Stimulated activated naive CD8-positive, alpha-beta T cell treated with anti-CD3 and anti-CD28 coated beads, Interleukin-15, Interleukin-2, amounts not matched to agents 100 U/mL and 50 U/mL, for 24 hours (primary cell): ENCODE data around the gene RNF14.

Experiments used
- ATAC-seq: fragments of 150-1000 bp; cut with Tn5 transposase; one replicate; pipeline ENCODE4 v1.10.0; 2021
- DNase-seq: peaks from one replicate; pipeline ENCODE4 v3.0.0; 2021

RNF14 gene

DNA sequence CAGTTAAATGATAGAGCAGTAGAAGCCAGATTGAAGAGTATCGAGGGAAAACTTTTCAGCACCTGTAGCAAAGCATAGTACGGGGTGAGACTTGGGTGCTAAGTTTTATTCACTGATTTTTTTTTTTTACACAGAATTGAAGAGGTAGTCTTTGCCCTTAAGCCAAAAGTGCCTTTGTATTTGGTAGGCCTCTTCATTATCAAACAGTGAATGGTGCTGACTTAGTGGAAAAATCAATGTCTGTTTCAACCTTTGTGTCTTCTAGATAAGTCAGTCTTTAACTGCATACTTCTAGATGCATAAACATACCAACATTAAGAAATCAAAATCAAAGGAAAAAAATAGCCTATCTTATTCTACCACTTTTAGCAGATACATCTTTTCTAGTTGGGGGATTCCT, 13.7 kb downstream of the RNF14 start:
- DNase-seq, result no peak
- no peak for ATAC-seq

DNA sequence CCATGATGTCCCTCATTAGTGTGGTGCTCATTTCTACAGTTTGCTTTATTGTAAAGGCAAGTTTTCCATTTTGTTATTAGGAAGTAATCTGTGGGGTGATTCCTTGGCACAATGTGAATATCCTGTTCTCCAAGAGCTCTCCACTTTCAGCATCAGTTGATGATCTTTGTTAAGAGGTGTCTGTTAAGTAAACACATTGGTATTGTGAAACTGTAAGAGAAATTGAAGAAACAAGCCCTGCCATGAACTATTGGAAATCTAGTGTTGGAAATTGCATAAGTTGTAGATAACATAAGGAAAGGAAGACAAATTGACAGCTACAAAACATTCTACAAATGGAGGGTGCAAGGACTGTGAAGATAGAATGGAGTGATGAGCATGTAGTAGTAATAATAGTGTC, 17.2 kb downstream of the RNF14 start:
- ATAC-seq (no peak), DNase-seq (no peak)

DNA sequence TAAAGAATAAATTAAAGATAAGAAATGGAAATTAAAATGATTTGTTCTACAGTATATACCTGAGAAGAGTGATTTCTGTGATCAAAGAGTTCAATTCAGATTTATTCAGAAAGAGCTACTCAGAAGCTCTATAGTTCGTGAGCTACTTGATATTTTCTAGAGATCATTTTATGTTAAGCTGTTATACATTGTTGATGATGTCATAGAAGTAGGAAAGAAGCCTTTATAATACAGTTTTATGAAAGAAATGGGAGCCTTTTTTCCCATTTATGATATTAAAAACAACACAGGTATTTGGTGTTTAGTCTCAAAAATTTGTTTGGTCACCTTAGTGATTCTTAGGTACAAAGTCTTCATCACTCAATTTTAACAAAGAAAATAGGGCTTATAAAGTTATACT, 20.8 kb downstream of the RNF14 start:
- no peak for ATAC-seq
- DNase-seq, result no peak

DNA sequence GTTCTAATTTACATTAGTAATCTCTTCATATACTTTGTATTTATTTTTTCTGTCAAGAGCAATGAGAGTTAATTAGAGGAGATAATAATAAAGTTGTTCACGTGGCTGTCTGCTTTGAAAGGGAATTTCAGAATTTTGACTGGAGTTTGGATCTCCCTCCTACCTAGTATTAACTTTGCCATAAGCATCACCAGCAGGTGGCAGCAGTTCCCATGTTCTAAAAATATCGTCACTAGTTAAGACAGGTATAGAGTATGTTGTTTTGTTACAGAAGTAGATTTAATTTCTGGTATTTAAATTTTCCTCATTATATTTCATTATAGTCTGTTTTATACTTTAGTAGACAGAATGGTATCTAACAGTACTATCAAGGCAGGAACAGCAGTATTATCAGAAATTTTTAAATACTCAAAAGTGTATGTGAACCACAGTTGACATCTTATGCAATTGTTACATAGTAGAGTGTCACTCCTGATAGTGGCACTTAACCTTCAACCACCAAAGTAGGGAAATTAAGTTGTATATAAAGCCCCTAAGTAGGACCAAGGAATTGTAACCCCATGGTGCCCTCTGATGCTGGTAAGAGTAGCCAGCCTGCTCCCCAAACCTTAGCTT, 23.6 kb downstream of the RNF14 start:
- peak; percentile 82 for DNase-seq
- peak; percentile 63 for ATAC-seq

DNA sequence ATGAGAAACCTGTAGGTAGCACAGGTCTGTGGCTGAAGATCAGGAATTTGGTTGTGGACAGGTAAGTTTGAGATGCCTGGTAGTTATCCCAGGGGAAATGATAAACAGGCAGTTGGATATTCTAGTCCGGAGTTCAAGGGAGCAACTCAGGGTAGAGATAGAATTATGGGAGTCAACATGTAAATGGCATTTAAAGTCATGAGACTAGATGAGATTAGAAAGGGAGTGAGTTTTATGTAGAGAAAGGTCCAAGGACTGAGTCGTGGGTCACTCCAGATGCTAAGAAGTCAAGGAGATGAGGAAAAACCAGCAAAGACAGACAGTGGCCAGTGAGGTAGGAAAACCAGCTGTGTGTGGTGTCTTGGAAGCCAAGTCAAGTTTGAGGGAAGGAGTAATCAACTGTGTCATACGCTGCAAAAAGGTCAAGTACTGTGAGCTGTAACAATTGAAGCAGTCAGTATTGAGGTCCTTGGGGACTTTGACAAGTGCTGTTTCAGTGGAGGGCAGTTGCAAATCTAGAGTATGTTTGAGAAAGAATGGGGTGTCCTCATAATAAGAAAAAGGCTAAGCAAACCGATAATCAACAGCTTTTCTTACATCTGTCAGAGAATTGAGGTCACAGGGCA, 25.7 kb downstream of the RNF14 start:
- no peak for ATAC-seq
- no peak for DNase-seq

DNA sequence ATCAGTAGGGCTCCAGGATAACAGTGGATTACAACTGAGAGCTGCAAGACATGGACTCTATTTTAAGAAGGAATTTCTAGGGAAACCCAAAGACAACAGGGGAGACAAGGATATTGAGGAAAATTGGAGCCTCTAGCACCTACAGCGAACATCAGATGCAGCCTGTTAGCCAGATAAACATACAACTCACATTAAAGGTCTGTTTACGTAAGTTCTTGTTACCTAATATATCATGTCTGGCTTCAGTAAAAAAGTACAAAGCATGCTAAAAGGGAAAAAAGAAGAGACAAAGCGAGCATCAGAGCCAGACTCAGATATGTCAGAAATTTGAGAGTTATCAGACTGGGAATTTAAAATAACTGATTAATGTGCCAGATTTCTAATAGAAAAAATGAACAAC, 26.8 kb downstream of the RNF14 start:
- ATAC-seq, result no peak
- DNase-seq, result no peak

DNA sequence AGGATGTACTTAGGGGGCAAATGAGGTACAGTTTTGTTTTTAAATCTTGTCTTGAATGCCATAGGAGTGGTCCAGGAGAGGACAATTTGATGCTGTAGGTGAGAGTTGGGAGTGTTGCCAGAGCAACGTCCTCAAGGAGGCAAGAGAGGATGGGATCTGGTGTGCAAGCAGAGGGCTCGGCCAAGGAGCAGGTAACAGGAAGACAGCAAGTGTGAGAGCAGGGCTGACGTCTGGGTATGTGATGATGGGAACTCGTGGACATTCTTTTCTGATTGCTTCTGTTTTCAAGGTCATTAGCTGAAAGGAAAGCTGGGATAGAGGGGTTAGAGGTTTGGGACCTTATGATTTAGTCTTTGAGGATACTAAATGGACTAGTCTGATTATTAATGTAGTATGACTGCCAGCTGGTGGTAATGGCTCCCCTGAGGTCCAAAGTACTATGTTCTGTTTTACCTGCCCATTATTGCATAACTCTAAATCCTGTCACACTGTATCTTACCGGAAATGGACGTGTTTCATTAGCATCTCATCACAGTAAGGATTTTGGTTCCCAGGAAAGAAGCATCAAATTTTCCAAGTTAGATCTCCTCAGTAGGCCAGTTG, 28.6 kb downstream of the RNF14 start:
- DNase-seq, result no peak
- no peak for ATAC-seq

DNA sequence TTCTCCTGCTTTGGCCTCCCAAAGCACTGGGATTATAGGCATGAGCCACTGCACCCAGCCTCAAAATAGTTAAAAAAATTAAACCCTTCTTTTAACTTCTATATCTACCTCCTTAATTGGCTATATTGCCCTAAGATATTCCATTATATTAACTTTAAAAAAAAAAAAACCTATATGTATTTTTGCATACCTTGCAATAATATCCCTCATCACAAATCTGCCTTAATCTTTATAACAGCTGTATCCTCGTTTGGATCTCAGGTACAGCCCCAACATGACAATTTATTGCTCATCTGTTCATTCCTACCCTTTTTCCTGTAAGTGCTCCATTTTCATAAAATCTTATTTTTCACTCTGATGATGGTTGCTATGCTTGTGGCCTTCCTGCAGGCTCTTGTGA, 31.3 kb downstream of the RNF14 start:
- ATAC-seq (no peak), DNase-seq (no peak)

DNA sequence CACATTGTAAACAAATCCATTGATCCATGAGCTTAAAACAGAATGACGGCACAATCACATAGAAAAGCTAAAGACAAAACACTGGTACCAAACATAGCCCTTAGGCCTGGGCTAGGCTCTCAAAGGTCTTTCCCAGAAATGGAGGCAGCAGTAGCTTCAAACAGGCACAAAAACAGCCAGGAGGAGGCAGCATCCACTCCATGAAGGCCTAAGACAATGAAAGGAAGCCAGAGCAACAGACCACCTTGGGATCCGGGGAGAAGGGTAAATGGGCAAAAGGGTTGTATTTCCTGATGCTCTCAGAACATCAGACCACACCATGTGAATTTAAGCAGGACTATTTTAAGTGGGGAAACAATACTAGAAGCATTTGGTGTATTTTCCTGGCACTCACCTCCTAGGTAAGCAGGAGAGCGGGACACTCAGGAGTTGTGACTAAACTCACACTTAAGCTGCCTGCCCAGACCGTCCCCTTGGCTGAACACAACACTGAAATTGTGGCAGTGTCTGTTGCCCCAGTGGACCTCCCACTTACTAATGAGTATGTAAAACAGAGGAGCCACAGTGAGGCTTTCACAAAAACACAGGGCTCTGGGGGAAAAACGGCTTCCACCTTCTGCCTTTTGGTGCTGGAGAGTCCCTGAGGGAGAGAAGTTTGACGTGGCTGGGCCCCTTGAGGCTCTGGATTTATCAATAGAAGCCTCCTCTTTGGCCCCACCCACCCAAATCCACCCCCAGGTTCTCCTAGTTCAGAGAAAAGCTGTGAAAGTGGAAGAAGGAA, 32.0 kb downstream of the RNF14 start:
- DNase-seq (no peak), ATAC-seq (no peak)

DNA sequence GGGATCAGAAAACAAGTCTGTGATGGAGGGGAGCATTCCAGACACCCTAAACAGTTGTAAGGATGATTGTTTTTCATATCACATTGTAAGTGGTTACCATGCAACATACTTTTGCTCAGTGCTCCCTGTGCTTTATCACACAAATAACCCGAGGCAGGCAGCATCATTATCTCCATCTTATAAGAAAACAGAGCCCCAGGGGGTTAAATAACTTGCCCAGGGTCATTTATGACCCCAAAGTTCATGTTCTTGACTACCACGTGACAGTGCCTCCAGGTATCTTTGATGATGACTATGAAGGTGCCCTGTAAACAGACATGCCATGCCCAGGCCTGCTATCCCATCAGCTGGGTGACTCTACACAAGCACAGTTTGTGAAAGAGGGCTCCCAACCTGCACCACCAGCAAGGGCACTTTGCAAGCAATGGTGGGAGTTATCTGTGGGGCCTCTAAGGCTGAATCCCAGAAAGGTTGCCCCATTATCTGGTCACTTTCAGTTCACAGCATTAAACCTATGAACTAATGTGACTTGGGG, 34.4 kb downstream of the RNF14 start:
- no peak for ATAC-seq
- DNase-seq, result no peak

DNA sequence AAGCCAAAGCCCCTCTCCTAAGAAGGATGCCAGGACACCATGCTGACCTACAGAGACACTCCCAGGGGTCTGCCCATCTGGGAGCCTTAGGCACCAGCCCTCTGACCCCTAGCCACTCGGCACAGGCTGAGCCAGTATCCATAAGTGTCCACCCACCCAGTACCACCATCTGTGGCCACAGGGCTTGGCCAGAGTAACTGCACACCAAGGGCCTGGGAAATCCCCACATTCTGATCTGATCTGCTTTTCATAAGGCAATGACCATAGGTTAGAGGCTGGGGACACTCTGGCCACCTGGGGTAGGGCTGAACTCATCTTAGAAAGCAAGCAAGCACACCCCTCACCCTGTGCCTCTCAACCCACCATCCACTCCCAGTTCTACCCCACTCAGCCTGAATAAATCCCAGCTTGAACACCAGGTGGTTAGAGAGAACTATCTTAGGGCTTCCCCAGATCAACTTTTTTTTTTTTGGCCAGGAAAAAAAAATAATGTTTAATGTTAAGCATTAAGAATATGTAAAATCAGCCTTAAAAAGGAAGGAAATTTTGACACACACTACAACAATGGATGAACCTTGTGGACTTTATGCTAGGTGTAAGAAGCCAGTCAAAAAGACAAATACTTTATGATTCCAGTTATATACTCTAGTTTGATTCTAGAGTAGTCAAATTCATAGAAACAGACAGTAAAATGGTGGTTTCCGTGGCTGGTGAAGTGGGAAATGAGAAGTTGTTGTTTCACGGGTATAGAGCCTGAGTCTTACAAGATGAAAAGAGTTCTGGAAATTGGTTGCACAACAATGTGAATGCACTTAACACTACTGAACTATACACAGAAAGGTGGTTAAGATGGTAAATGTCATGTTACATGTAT, 37.7 kb downstream of the RNF14 start:
- peak; percentile 87 for ATAC-seq
- DNase-seq, result no peak

DNA sequence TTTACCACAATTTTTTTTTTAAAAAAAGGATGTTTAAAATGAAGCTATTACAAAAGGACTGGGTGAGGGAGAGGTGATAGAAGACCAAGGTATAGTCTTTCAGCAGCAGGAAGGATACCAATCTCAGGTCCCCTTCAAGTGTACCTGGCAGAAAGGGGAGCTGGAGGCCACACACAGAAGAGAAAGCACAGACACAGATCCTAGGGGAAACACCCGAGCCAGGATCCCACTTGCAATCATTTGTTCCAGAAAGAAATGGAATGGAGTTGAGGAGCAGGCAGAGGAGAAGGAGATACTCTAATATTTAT, 38.3 kb downstream of the RNF14 start:
- DNase-seq (no peak), ATAC-seq (no peak)

DNA sequence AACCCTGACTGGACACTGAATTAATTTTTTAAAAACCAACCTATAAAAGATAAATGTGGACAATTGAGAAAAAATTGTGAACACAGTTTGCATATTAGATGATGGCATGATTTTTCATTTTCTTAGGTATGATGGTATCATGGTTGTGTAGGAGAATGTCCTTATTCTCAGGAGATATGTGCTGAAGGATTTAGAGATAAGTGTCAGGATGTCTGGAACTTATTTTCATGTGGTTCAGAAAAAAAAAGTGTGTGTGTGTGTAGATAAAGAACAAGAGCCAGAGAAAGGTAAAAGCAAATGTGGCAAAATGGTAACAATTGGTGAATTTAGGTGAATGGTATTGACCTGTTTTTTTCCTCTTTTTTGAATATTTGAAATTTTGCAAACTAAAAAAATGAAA, 39.9 kb downstream of the RNF14 start:
- ATAC-seq (no peak), DNase-seq (no peak)

DNA sequence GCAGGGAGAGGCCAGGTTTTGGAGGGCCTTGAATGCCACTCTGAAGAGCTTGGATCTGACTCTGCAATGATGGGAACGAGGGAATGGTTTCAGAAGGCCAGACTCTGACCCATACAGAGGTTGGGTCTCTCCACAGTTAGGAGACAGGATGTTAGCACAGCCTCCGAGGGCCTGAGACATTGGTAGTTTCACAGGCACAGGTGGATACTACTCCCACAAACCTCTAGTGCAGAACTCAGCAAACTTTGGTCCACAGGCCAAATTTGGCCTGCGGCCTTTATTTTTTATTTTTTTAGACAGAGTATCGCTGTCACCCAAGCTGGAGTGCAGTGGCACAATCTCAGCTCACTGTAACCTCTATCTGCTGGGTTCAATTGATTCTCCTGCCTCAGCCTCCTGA, 41.0 kb downstream of the RNF14 start:
- no peak for ATAC-seq
- DNase-seq, result no peak

DNA sequence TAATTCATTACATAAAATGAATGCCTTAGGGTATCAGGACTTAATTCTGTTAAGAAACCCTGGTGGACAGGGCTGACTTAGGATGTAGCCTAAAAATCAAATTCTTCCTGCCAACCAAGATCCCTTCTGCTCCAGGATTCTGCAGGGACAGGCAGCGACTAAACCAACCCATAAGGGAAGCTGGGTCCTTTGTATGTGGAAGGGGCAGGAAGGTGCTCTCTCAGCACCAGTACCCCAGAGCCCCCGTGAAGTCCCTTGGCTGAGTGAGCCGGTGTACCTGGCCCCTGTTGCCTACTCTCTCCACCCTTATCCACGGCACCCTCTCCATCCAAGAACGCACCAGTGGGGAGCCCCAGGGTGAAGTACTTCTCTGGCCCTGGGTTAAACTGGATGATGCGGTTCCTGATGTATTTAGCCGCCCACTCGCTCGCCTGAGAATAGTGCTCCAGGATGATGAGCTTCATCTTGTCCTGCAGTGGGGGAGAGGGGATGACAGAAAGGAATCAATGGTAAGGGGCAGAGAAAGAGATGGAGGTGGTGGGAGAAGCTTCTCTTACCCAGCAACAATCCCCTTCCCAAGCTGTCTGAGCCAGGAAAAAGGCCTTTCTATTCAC, 42.8 kb downstream of the RNF14 start:
- DNase-seq (peak; percentile 38), ATAC-seq (no peak)

DNA sequence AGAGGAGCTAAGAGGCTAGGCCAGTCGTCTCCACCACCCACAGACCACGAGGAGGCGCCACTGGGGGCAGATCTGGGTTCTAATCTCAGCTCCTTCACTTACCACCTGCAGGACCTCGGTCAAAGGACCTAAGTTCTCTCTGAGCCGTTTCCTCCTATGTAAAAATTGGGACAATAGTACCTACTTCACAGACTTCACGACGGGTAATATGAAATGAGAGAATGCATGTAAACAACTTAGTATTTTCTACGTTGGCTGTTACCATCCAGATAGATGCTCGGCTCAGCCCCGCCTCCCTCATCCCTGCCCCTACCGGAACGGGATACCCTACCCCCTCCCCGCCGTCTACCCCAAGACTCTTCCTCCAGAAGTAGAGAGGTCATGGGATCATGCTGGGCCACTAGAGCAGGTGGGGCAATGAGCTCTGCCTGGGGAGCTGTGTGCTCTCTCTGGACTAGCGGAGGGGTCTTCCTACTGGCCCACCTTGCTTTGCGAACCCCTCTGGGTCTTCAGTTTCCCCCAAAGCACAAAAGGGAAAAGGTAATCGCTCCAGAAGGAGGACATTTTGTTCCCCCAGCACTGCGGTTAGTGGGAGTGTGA, 43.4 kb downstream of the RNF14 start:
- ATAC-seq (no peak), DNase-seq (peak; percentile 83)

DNA sequence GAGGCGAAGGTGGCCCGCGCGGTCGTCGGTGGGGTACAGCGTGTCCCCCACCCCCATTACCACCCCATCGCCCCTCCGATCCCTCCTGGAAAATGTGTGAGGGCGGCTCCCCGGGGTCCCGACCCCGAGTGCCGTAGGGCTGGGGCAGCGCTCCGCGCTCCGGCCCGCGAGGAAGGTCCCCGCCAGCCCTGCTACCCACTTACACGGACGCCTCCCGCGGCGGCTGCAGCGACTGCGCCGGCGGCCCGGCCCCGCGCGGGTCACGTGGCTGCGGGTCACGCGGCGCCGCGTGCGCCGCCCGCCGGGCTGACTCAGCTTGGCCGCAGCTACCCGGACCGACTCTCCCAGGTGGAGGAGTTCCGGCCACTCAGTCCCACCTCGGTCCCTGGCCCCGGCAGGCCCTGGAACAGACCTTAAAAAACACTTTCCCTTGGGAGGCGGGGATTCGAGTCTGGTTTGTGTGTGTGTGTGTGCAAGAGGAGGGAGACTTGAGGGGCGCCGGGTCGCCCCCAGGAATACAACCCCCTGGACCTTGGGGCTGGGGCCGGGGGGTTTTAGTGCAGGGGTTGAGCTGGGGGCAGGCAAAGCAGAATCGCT, 44.0 kb downstream of the RNF14 start, which contains the start of gene GNPDA1:
Gene GNPDA1 (minus strand): TSS at position 236 of the 597 bp plus-strand sequence. CDS start 992 bp downstream, outside the sequence.
- ATAC-seq (peak; percentile 16), DNase-seq (peak; percentile 82)

DNA sequence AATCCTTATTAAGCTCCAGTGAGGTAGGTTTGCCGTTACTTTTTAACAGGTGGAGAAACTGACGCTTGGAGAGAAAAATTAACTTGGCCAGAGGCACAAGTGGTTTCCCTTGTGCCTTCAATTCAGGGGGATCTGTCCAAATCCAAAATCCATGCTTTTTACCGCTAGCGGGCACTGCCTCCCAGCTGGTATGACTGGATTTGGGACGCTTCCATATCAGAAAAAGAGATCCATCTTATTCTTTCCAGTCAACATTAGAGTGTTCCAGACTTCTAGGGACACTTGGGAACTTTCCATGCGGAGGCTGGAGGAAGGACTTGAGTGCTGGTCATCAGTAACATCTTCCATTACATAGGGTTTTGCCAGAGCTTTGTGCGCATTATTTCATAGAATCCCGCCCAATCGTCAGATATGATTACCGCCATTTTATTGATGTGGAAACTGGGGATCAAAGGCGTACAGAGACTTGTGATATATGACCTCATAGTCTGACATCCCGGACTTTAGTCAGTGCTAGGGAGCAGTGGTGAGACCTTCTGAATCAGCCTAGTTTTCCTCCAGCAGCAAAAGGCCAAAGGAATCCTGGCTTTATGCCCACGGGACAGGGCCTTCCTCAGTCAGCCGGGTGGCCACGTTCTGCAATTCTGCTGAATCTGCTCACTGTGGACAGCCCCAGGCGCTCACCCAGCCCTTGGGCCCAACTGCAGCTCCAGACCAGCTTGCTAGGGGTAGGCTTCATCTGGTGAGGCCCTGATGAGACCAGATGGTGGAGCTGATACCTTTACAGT, 45.0 kb downstream of the RNF14 start:
- DNase-seq (peak; percentile 36), ATAC-seq (no peak)

DNA sequence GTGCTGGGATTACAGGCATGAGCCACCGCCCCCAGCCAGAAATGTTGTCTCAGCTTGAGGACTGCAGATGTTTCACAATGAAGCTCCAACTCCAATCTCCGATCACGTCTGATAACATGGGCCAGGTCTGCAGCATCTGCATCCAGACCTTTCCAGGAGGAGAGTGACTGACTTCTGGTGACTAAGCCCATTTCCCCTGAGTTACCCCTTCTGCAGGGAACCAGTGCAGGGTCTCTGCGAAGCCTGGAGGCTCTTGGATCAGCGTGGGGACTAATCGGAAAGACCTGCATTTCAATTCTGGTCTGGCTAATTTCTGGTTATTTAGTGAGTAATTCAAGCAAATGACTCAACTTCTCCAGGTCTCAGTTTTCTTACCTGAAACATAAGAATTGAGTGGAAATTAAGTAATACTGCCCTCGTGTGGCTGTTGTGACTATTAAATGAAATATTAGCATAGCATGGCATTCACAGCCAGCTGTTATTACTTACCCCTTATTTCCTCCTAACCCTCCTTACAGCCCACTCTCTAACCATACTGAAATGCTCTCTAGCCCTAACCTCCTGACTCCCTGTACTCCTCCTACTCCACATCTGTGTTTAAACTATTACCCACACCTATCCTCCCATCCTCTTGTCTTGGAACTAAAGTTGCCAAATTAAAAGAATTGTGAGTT, 46.1 kb downstream of the RNF14 start:
- peak; percentile 9 for ATAC-seq
- peak; percentile 50 for DNase-seq
